Bronchial epithelial cell (primary cell): ENCODE results near the gene ARHGAP29. TPM values are rescaled to one million over a fixed set of nuclear protein-coding genes. Genes with fewer than 3 reads are reported as not detected.

Experiments used
- DNase-seq: peaks from one replicate; pipeline ENCODE4 v3.0.0-alpha.2; 2010; ENCODE audit warnings: low read depth
- FAIRE-seq: peaks from 2 replicates; lab custom pipeline; 2011; peaks lifted over from hg19 to GRCh38; lab: Jason Lieb, UNC
- H3K27me3 ChIP-seq: 2 replicates; pipeline ENCODE4 v1.5.1; 2011; ENCODE audit warnings: low read length; ENCODE audit not compliant: control insufficient read depth, insufficient read depth
- H3K36me3 ChIP-seq: 2 replicates; pipeline ENCODE4 v1.5.1; 2011; ENCODE audit warnings: low read length; ENCODE audit not compliant: control insufficient read depth, insufficient read depth
- H3K4me3 ChIP-seq: 2 replicates; pipeline ENCODE4 v1.5.1; 2011; ENCODE audit warnings: mild to moderate bottlenecking, low read depth, low read length, control low read depth
- CTCF ChIP-seq: IDR thresholded peaks from 2 replicates; pipeline ENCODE4 v1.5.1; 2011; ENCODE audit warnings: mild to moderate bottlenecking, moderate library complexity, low read length, control low read depth, inconsistent platforms; ENCODE audit not compliant: insufficient read depth, severe bottlenecking
- total RNA-seq: library from RNA; depleted of rRNA; stranded (reverse); fragments of >200 nt; gene quantifications from 2 replicates; pipeline ENCODE4 v1.2.1, GENCODE V29; 2014

ARHGAP29 gene
- total RNA-seq, 1 donor from 2014 or later = 7.9 TPM

DNA sequence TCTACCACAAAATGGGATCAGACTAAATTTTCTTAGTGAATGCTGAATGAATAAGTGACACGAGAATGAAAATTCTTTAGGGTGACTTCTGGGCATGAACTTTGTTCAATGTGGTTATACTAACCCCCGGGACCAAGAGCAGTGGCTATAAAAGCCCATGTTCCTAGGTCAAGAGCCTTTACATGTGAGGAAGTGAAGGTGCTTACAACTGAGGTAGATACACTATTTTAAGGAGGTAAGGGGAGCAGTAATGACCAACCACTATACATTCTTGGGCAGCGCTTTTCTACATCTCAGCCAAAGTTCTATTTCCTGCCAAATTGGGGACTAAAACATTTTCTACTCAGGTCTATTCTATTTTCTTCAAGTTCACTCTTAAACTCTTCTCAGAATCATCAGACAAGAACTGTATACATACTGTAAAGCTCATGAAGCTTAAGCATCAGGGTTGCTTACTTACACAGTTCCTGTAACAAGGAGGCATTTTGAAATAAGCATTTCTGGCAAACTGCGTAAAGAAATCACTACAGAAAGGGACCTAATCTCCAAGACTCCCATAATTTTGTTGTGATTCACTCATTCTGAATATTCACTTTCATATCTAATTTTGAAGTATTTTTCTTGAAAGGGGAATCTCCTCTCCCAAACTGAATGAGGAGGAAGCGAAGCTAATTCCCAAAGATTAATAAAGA, 8.5 kb upstream of the ARHGAP29 start:
- Histone ChIP-seq H3K4me3 (no peak overlapping the region), H3K36me3 (no peaks in the 10 kb centered on the region), H3K27me3 (no peaks in the 10 kb centered on the region)
- FAIRE-seq (no peak), DNase-seq (no peak)
- TF ChIP-seq CTCF = no peak

- Histone ChIP-seq H3K36me3 (no peaks in the 10 kb centered on the region), H3K4me3 (no peak overlapping the region), H3K27me3 (no peaks in the 10 kb centered on the region)
- DNase-seq (no peak), FAIRE-seq (no peak)
- TF ChIP-seq CTCF = no peak
Measured at GRCh38 chr1:94244816-94245215, 7.4 kb upstream of the ARHGAP29 start.

GRCh38 chr1:94243665-94244064, 6.3 kb upstream of the ARHGAP29 start:
- Histone ChIP-seq H3K36me3 (no peaks in the 10 kb centered on the region), H3K4me3 (no peak overlapping the region), H3K27me3 (no peaks in the 10 kb centered on the region)
- FAIRE-seq (no peak), DNase-seq (no peak)
- TF ChIP-seq CTCF = no peak

DNA sequence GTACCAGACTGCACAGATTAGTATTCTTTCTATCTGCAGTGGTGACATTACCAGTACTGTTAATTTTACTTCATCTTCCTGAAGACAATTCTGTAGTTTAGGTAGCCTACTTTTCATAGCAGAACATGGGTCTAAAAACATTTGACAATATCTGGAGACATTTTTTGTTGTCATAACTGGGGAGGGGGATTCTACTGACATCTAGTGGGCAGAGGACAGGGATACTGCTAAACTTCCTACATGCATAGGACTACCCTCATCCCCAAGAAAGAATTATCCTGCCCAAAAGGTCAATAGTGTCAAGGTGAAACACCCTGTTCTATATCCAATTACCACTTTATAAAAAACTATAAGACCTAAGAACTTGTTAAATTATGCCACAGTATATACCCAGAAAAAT, 3.4 kb upstream of the ARHGAP29 start:
- Histone ChIP-seq H3K36me3 (no peaks in the 10 kb centered on the region), H3K4me3 (no peak overlapping the region), H3K27me3 (no peaks in the 10 kb centered on the region)
- FAIRE-seq (no peak), DNase-seq (no peak)
- TF ChIP-seq CTCF = no peak

- H3K27me3 ChIP-seq = no peaks in the 10 kb centered on the region
- no peak for TF ChIP-seq CTCF
- no peak for DNase-seq
- no peak overlapping the region for H3K4me3 ChIP-seq
- no peaks in the 10 kb centered on the region for H3K36me3 ChIP-seq
- FAIRE-seq = no peak
Measured at GRCh38 chr1:94239796-94240195, 2.4 kb upstream of the ARHGAP29 start.

DNA sequence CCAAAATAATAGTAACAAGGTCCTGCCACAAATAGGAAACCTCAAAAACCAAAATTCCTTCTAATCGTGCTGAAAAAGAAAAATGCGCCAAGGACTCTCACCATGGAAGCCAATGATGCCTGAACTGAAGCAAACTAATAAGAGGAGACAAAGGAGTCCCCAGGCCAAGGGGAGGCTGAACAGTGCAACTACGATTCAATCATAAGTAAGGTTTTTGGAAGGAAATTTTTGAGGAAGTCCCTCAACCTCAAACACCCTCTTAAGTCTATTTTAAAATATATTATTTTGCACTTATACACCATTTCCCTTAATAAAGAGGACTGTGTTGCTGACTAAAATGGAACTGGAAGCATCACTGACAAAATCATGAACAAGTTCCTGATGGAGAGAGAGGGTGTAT, 1.7 kb upstream of the ARHGAP29 start:
- Histone ChIP-seq H3K36me3 (no peaks in the 10 kb centered on the region), H3K4me3 (no peak overlapping the region), H3K27me3 (no peaks in the 10 kb centered on the region)
- FAIRE-seq = no peak
- no peak for TF ChIP-seq CTCF
- no peak for DNase-seq
